Astrocyte of the spinal cord (primary cell): ENCODE data around the gene SZRD1.
"Not testable (repeated sequence)": the region's sequence is repeated elsewhere in the genome, so short reads cannot be mapped to it uniquely, and the experiment has no call there.

Source experiments
- DNase-seq: peaks from one replicate; pipeline ENCODE4 v3.0.0; 2011; ENCODE audit warnings: low read depth, low spot score
- H3K4me3 ChIP-seq: 2 replicates; pipeline ENCODE4 v1.5.1; 2011; ENCODE audit warnings: low read depth, mild to moderate bottlenecking, low read length, moderate library complexity
- CTCF ChIP-seq: IDR thresholded peaks from 2 replicates; pipeline ENCODE4 v1.5.1; 2012; ENCODE audit warnings: low read depth, mild to moderate bottlenecking, low read length, inconsistent platforms
- in situ Hi-C: cut with HindIII; loops from 2 replicates; pipeline ENCODE4 v1.10.0; 2017; ENCODE audit warnings: low sequenced_read_pairs

The SZRD1 gene

DNA sequence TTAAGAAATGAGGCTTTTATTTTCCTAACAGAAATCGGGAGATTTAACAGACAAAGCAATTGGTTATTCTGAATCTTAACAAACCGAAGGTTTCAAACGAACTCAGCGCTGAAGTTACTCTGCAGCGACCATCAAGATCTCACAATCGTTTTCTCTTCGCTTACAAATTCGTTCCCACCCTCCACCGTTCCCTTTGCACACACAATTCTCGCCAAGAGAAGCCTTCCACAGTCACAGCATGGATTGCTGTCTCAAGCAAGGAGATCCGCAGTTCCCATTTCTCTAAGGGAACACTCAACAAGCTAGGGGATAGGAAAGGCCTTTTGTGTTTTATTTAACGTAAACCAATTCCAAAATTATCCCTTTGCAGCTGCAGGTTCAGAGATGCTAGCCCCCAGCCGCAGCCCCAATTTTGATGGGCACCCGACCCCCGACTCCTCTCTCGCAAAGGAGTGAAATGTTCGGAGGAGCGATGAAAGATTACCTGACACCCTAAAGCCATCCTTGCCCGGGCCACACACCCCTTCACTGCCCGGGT is 15.5 kb upstream of the SZRD1 start:
- TF ChIP-seq CTCF: no peak
- in situ Hi-C loops: no loop called here
- peak; percentile 37 for DNase-seq
- H3K4me3 ChIP-seq: peak overlapping the region; percentile 93

DNA sequence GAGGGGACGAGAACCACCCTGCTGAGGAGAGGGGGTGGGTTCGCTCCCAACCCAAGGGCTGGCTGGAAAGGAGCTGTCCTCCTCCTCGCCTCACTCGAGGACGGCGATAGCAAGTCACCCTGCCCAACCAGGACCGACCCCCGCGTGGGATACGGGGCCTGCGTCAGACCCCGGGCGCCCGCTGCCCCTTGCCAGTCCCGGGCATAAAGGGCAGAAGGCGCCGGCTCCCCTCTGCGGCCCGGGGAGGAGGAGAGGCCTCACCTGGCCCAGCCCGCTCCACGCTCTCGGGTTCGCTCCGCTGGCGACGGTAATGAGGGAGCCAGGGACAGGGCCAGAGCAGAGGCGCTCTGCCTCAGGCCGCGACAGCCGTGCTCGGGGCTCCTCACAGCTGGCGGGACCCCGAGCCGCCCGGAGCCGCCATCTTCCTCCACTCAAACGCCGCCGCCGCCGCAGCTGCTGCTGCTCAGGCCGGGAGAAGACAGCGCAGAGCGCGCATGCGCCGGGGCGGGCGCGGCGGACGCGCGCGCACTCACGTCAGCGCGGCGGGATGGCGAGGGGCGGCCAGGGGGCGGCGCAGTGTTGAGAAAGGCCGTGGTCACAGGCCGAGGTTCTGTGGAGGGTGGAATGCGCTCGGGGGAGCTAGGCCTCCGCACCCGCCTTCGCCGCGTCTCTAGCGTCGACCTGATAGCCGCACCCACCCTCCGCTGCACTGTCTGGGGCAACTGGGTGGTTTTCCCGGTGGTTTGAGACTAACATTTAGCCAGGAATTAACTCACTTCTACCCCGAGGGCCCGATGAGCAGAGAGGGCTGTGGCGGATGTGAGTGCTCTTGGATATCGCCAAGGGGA is 14.8 kb upstream of the SZRD1 start, which contains the start of gene FBXO42:
FBXO42 (minus strand) TSS at position 487 of the 848 bp plus-strand sequence. CDS start 37,062 bp downstream, outside the sequence.
- peak within 1 kb of the TSS; percentile 93 for H3K4me3 ChIP-seq
- TF ChIP-seq CTCF: peak; percentile 51
- in situ Hi-C loops: no loop called here
- DNase-seq: peak; percentile 90

DNA sequence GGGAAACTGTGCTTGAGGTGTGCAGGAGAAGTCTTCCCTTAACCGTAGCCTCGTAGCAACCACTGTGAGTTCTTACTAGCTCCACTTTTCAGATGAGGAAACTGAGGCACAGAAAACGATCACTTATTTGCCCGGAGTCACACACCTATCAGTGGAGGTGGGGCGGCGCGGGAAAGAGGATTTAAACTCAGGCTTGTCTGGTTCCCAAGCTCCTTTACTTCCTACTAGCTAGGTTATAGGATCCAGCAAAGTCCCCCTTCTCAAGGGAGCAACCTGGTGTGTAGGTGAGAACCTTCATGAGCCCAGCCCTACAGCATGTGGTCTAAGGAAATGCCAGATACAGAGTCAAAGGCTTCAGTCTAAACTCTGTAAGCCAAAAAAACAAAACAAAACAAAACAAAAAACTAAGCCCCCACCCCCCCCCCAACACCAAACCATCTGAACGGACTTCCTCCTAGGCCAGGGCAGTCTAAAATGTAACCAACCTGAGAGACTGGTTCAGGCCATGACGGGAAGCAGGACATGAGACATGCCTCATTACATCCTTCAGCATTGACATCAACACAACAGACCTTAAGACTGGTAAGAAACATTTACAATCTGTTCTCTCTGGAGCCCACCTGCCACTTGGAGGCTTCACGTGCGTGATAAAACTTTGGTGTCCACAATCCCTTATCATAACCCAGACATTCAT is 14.1 kb upstream of the SZRD1 start:
- peak overlapping the region; percentile 39 for H3K4me3 ChIP-seq
- no peak for TF ChIP-seq CTCF
- DNase-seq: no peak
- in situ Hi-C loops: no loop called here

- DNase-seq: no peak
- TF ChIP-seq CTCF: no peak
- in situ Hi-C loops: no loop called here
- H3K4me3 ChIP-seq: no peak overlapping the region
Measured at GRCh38 chr1:16354619-16355018, 12.4 kb upstream of the SZRD1 start.

- TF ChIP-seq CTCF: no peak
- no peak overlapping the region for H3K4me3 ChIP-seq
- DNase-seq: no peak
- in situ Hi-C loops: no loop called here
Measured at GRCh38 chr1:16356867-16357266, 10.2 kb upstream of the SZRD1 start.

GRCh38 chr1:16365146-16365498 is 1.9 kb upstream of the SZRD1 start:
- in situ Hi-C loops, H3K4me3 ChIP-seq, DNase-seq: not testable (repeated sequence)
